ENCODE results near the gene BMP7.
"Not testable (repeated sequence)": the region's sequence is repeated elsewhere in the genome, so short reads cannot be mapped to it uniquely, and the experiment has no call there.

GRCh38 chr20:57191265-57191638 is 75.2 kb downstream of the BMP7 start:
- TF ChIP-seq CTCF (IDR thresholded peaks at IDR 0.05 in 8 of 11, conservative IDR thresholded peaks at IDR 0.05 in 3 of 11); POLR2A (IDR thresholded peaks at IDR 0.05); POLR2AphosphoS5 (IDR thresholded peaks at IDR 0.05): not testable (repeated sequence)

Measured in spleen (tissue), 7 donors.